ENCODE results near the gene ZNF638.

DNA sequence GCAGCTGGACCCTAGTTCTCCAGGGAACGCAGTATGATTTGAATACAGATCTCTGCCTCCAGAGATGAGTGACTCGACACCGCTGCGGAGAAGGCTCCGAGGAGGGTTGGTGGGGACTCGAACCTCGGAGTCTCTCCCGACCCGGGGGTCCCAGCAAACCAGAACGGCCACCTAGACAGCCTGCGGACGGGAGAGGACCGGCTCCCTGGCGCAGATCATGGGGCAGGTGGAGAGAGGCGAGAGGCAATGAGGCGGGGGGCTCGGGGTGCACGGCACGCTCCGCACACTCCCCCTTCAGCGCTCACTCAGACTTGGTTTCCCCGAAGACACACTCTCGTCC, 134.3 kb downstream of the ZNF638 start:
- TF ChIP-seq POLR2AphosphoS5 (IDR thresholded peaks at IDR 0.05; ENCODE audit: low read depth, low read length), result no peak
- TF ChIP-seq TAF1 (IDR thresholded peaks at IDR 0.05; ENCODE audit: borderline replicate concordance, insufficient read depth, low read length), result no peak
